Sigmoid colon (tissue), 7 donors: ENCODE data around the gene LAIR1. TPM values are rescaled to one million over a fixed set of nuclear protein-coding genes. Genes with fewer than 3 reads are reported as not detected.

ENCODE experiments used
- DNase-seq: peaks from one replicate; pipeline ENCODE4 v3.0.0-alpha.2; 2019
- H3K27ac ChIP-seq, 4 donors: fragments of 200-600 bp; sonication (generic); one replicate each; pipeline ENCODE4 v1.5.1; 2016 to 2019; ENCODE audit warnings: mild to moderate bottlenecking in 1 of 4
- H3K27me3 ChIP-seq, 3 donors: fragments of 200-600 bp; sonication (generic); one replicate each; pipeline ENCODE4 v1.5.1; 2019; ENCODE audit warnings: mild to moderate bottlenecking in 1 of 3
- H3K36me3 ChIP-seq, 4 donors: fragments of 200-600 bp; sonication (generic); one replicate each; pipeline ENCODE4 v1.5.1; 2016 to 2019
- H3K4me1 ChIP-seq, 4 donors: fragments of 200-600 bp; sonication (generic); one replicate each; pipeline ENCODE4 v1.5.1; 2017 to 2019
- H3K4me3 ChIP-seq, 4 donors: fragments of 200-600 bp; sonication (generic); one replicate each; pipeline ENCODE4 v1.5.1; 2017 to 2019; ENCODE audit warnings: mild to moderate bottlenecking in 2 of 4, moderate library complexity in 1 of 4
- H3K9me3 ChIP-seq, 4 donors: fragments of 200-600 bp in 3 of 4; sonication (generic) in 3 of 4; one replicate each; pipeline versions ENCODE4 v1.5.1 to v1.6.1; 2013 to 2019
- CTCF ChIP-seq, 4 experiments: fragments of 450-650 bp in 3 of 4; fragments of 200-600 bp in 1 of 4; IDR thresholded peaks; one replicate each; pipeline ENCODE4 v1.5.1; 2016 to 2019; ENCODE audit warnings: antibody characterized with exemption in 4 of 4, mild to moderate bottlenecking in 3 of 4, moderate library complexity in 2 of 4
- EP300 ChIP-seq, 4 donors: sonication (generic); formaldehyde crosslinking; IDR thresholded peaks; one replicate each; pipeline ENCODE4 v1.6.1; 2017; ENCODE audit warnings: antibody characterized with exemption in 4 of 4
- POLR2A ChIP-seq, 2 donors: fragments of 450-650 bp; IDR thresholded peaks; one replicate each; pipeline ENCODE4 v1.6.1; 2016; ENCODE audit warnings: antibody characterized with exemption in 2 of 2, mild to moderate bottlenecking in 2 of 2, moderate library complexity in 2 of 2
- POLR2AphosphoS5 ChIP-seq, 4 donors: sonication (generic); formaldehyde crosslinking; IDR thresholded peaks; one replicate each; pipeline ENCODE4 v1.6.1; 2017; ENCODE audit warnings: antibody characterized with exemption in 4 of 4
- WGBS, 2 donors: extraction: QIAGEN DNeasy Blood & Tissue Kit; methylation state at CpG; one replicate each; pipeline ENCODE4 v1.1.7; 2013; 5-methylcytosine and 5-hydroxymethylcytosine counted together
- intact Hi-C: fragments of 100-400 bp; cut with DNase I; formaldehyde crosslinking; loops from one replicate; pipeline ENCODE4 v1.15.1; 2023
- polyA plus RNA-seq, 3 donors: library from polyadenylated mRNA; stranded (reverse); fragments of 200-250 nt; gene quantifications; one replicate each; pipeline ENCODE4 v1.2.3, GENCODE V29; 2013
- total RNA-seq, 4 donors: library from RNA; depleted of rRNA; stranded (reverse); fragments of >200 nt; gene quantifications; one replicate each; pipeline ENCODE4 v1.1.0, GENCODE V29; 2016
- donor health status: healthy with polysubstance abuse.
- donor health status: Bipolar disorder and iron deficiency.
- donor health status: healthy.

The LAIR1 gene
- total and polyA plus RNA-seq, 7 donors, result 4.4 to 34.6 (median 13.4) TPM

- no peak for DNase-seq
- peaks cover 0 to 32% (median 7%) of the 10 kb centered on the region in 3 donors for H3K27me3 ChIP-seq
Measured at GRCh38 chr19:54316746-54317107, 48.0 kb downstream of the LAIR1 start.

GRCh38 chr19:54315956-54316355 lies 48.8 kb downstream of the LAIR1 start:
- Histone ChIP-seq H3K27me3 (peaks cover 0 to 37% (median 7%) of the 10 kb centered on the region in 3 donors), H3K4me3 (no peak overlapping the region), H3K4me1 (no peaks in the 10 kb centered on the region), H3K36me3 (no peaks in the 10 kb centered on the region), H3K27ac (no peak overlapping the region), H3K9me3 (no peaks in the 10 kb centered on the region)
- no peak for DNase-seq
- no peak for TF ChIP-seq POLR2A (IDR thresholded peaks at IDR 0.05)
- TF ChIP-seq POLR2AphosphoS5 (IDR thresholded peaks at IDR 0.05), result no peak
- TF ChIP-seq CTCF (IDR thresholded peaks at IDR 0.05), result no peak
- TF ChIP-seq EP300 (IDR thresholded peaks at IDR 0.05), result no peak
- intact Hi-C loops, result no loop called here
- WGBS, 2 donors, result 78 to 85% methylated on average over 10 of the region's 10 CpGs

More at GRCh38 chr19:54316746-54317107, 48.0 kb downstream of the LAIR1 start:
- WGBS, 2 donors, result 46 to 57% methylated on average over 11 of the region's 11 CpGs
- no peaks in the 10 kb centered on the region for H3K36me3 ChIP-seq
- TF ChIP-seq POLR2A (IDR thresholded peaks at IDR 0.05) (no peak), POLR2AphosphoS5 (IDR thresholded peaks at IDR 0.05) (no peak), EP300 (IDR thresholded peaks at IDR 0.05) (no peak)
- no peaks in the 10 kb centered on the region for H3K4me1 ChIP-seq
- no peak overlapping the region for H3K27ac ChIP-seq
- H3K4me3 ChIP-seq, result no peak overlapping the region
- H3K9me3 ChIP-seq, result no peaks in the 10 kb centered on the region
- intact Hi-C loops, result no loop called here

GRCh38 chr19:54312436-54313377 lies 52.0 kb downstream of the LAIR1 start, which contains the start of gene LILRA5:
LILRA5 (minus strand) TSS chr19:54313166; CDS start chr19:54313019, 147 bp downstream.
- peaks cover 0 to 32% (median 7%) of the 10 kb centered on the region in 3 donors for H3K27me3 ChIP-seq
- H3K4me1 ChIP-seq, result no peaks in the 10 kb centered on the region
- intact Hi-C loops, result no loop called here
- H3K4me3 ChIP-seq, result no peak within 1 kb of the TSS
- DNase-seq, result peak; percentile 68
- no peaks in the 10 kb centered on the region for H3K36me3 ChIP-seq
- TF ChIP-seq CTCF (IDR thresholded peaks at IDR 0.05) (no peak), POLR2AphosphoS5 (IDR thresholded peaks at IDR 0.05) (no peak), EP300 (IDR thresholded peaks at IDR 0.05) (no peak), POLR2A (IDR thresholded peaks at IDR 0.05) (no peak)
- H3K27ac ChIP-seq, result no peak within 1 kb of the TSS
- no peaks in the 10 kb centered on the region for H3K9me3 ChIP-seq
- WGBS, 2 donors, result 39 to 48% methylated on average over 13 of the region's 13 CpGs

GRCh38 chr19:54312011-54312410 lies 52.7 kb downstream of the LAIR1 start:
- H3K4me3 ChIP-seq, result no peak overlapping the region
- WGBS, 2 donors, result 65 to 78% methylated on average over 6 of the region's 6 CpGs
- H3K9me3 ChIP-seq, result no peaks in the 10 kb centered on the region
- TF ChIP-seq POLR2AphosphoS5 (IDR thresholded peaks at IDR 0.05), result no peak
- no peak for TF ChIP-seq CTCF (IDR thresholded peaks at IDR 0.05)
- no peak for TF ChIP-seq POLR2A (IDR thresholded peaks at IDR 0.05)
- TF ChIP-seq EP300 (IDR thresholded peaks at IDR 0.05), result no peak
- H3K27me3 ChIP-seq, result peaks cover 0 to 29% (median 7%) of the 10 kb centered on the region in 3 donors
- intact Hi-C loops, result no loop called here
- H3K4me1 ChIP-seq, result no peaks in the 10 kb centered on the region
- no peak overlapping the region for H3K27ac ChIP-seq
- H3K36me3 ChIP-seq, result no peaks in the 10 kb centered on the region
- DNase-seq, result no peak

- intact Hi-C loops, result no loop called here
- Histone ChIP-seq H3K27me3 (peaks cover 0 to 24% (median 7%) of the 10 kb centered on the region in 3 donors), H3K9me3 (no peaks in the 10 kb centered on the region), H3K27ac (no peak overlapping the region), H3K4me3 (no peak overlapping the region), H3K36me3 (no peaks in the 10 kb centered on the region), H3K4me1 (no peaks in the 10 kb centered on the region)
- TF ChIP-seq EP300 (IDR thresholded peaks at IDR 0.05) (no peak), POLR2AphosphoS5 (IDR thresholded peaks at IDR 0.05) (no peak), POLR2A (IDR thresholded peaks at IDR 0.05) (no peak), CTCF (IDR thresholded peaks at IDR 0.05) (no peak)
- WGBS, 2 donors, result 55 to 74% methylated on average over 5 of the region's 5 CpGs
- DNase-seq, result no peak
Measured at GRCh38 chr19:54311486-54311885, 53.2 kb downstream of the LAIR1 start.
